ENCODE data around the gene PPP1R27.

The PPP1R27 gene

GRCh38 chr17:81870131-81870980 is 35.5 kb upstream of the PPP1R27 start:
- Histone ChIP-seq H4K20me1 (ENCODE audit: insufficient read depth, low read length) (peaks cover 25% of the 10 kb centered on the region), H3K36me3 (replicated peaks; ENCODE audit: low read depth, low read length) (peaks cover 32% of the 10 kb centered on the region), H3K4me3 (ENCODE audit: low read length) (peak overlapping the region; percentile 80), H3K4me2 (ENCODE audit: low read length) (peak overlapping the region; percentile 94), H2AFZ (ENCODE audit: low read depth, low read length) (no peak overlapping the region), H3K9me3 (ENCODE audit: insufficient read depth, low read length) (no peaks in the 10 kb centered on the region), H3K79me2 (ENCODE audit: low read length) (peaks cover 43% of the 10 kb centered on the region), H3K27me3 (ENCODE audit: low read depth, low read length) (no peaks in the 10 kb centered on the region), H3K9ac (ENCODE audit: low read length) (peak overlapping the region; percentile 97), H3K27ac (ENCODE audit: low read length) (peak overlapping the region; percentile 83), H3K4me1 (ENCODE audit: low read length) (peaks cover 35% of the 10 kb centered on the region)
- TF ChIP-seq EZH2phosphoT487 (IDR thresholded peaks at IDR 0.05; ENCODE audit: low read depth) (no peak), CTCF (IDR thresholded peaks at IDR 0.05; ENCODE audit: low read depth, low read length) (no peak)

- no peaks in the 10 kb centered on the region for H3K27me3 ChIP-seq (ENCODE audit: low read depth, low read length)
- peaks cover 44% of the 10 kb centered on the region for H3K79me2 ChIP-seq (ENCODE audit: low read length)
- peak overlapping the region; percentile 80 for H3K4me3 ChIP-seq (ENCODE audit: low read length)
- peaks cover 33% of the 10 kb centered on the region for H3K36me3 ChIP-seq (replicated peaks; ENCODE audit: low read depth, low read length)
- peak overlapping the region; percentile 97 for H3K9ac ChIP-seq (ENCODE audit: low read length)
- H3K4me1 ChIP-seq (ENCODE audit: low read length) = peaks cover 35% of the 10 kb centered on the region
- peak overlapping the region; percentile 94 for H3K4me2 ChIP-seq (ENCODE audit: low read length)
- no peaks in the 10 kb centered on the region for H3K9me3 ChIP-seq (ENCODE audit: insufficient read depth, low read length)
- peak overlapping the region; percentile 83 for H3K27ac ChIP-seq (ENCODE audit: low read length)
- TF ChIP-seq EZH2phosphoT487 (IDR thresholded peaks at IDR 0.05; ENCODE audit: low read depth) (no peak), CTCF (IDR thresholded peaks at IDR 0.05; ENCODE audit: low read depth, low read length) (peak; percentile 61)
- H2AFZ ChIP-seq (ENCODE audit: low read depth, low read length) = no peak overlapping the region
- peaks cover 25% of the 10 kb centered on the region for H4K20me1 ChIP-seq (ENCODE audit: insufficient read depth, low read length)
Observed at GRCh38 chr17:81869221-81870130, 34.6 kb upstream of the PPP1R27 start.

- Histone ChIP-seq H3K27me3 (ENCODE audit: low read depth, low read length) (no peaks in the 10 kb centered on the region), H3K4me3 (ENCODE audit: low read length) (peak overlapping the region; percentile 80; the same call in 1 of the 2 replicates), H3K4me1 (ENCODE audit: low read length) (peaks cover 34% of the 10 kb centered on the region), H4K20me1 (ENCODE audit: insufficient read depth, low read length) (peaks cover 25% of the 10 kb centered on the region), H3K9ac (ENCODE audit: low read length) (no peak overlapping the region), H3K27ac (ENCODE audit: low read length) (peak overlapping the region; percentile 52), H3K36me3 (replicated peaks; ENCODE audit: low read depth, low read length) (peaks cover 34% of the 10 kb centered on the region), H3K79me2 (ENCODE audit: low read length) (peaks cover 51% of the 10 kb centered on the region), H3K9me3 (ENCODE audit: insufficient read depth, low read length) (no peaks in the 10 kb centered on the region), H3K4me2 (ENCODE audit: low read length) (peak overlapping the region; percentile 94), H2AFZ (ENCODE audit: low read depth, low read length) (no peak overlapping the region)
- no peak for TF ChIP-seq CTCF (IDR thresholded peaks at IDR 0.05; ENCODE audit: low read depth, low read length)
- TF ChIP-seq EZH2phosphoT487 (IDR thresholded peaks at IDR 0.05; ENCODE audit: low read depth) = no peak
Observed at GRCh38 chr17:81868674-81869220, 33.9 kb upstream of the PPP1R27 start.
